OCI-LY7 (cell line): Measurements from ENCODE around the gene NACA2. TPM values are rescaled to one million over a fixed set of nuclear protein-coding genes. Genes with fewer than 3 reads are reported as not detected.
"Not testable (repeated sequence)": the region's sequence is repeated elsewhere in the genome, so short reads cannot be mapped to it uniquely, and the experiment has no call there.

Experiments
- BruUV-seq: library from RNA; stranded (reverse); fragments of 400-500 nt; replicated peaks from 2 replicates; lab custom pipeline; 2021; lab: Mats Ljungman, UMichigan
- CTCF ChIA-PET: fragments of 300-600 bp; sonication (Branson Sonifier 250); formaldehyde crosslinking; loops from one replicate; lab custom pipeline; 2022; ENCODE audit warnings: antibody characterized with exemption; ENCODE audit not compliant: unreplicated experiment; lab: Charles Lee
- POLR2A ChIA-PET: fragments of 300-600 bp; sonication (Branson Sonifier 250); formaldehyde crosslinking; loops from one replicate; lab custom pipeline; 2022; ENCODE audit warnings: antibody characterized with exemption; lab: Charles Lee
- DNase-seq: peaks from one replicate; pipeline ENCODE4 v3.0.0-alpha.2; 2015; ENCODE audit warnings: low spot score
- H2AFZ ChIP-seq: fragments of 200-600 bp; sonication (generic), shearing (Covaris generic); 2 replicates; pipeline ENCODE4 v1.6.1; 2014; ENCODE audit warnings: mild to moderate bottlenecking, antibody characterized with exemption, low read length, moderate library complexity
- H3K27ac ChIP-seq: fragments of 200-600 bp; sonication (generic); 2 replicates; pipeline ENCODE4 v1.5.1; 2014; ENCODE audit warnings: mixed run types, low read depth, mild to moderate bottlenecking, moderate library complexity, low read length, inconsistent platforms; ENCODE audit not compliant: poor library complexity, severe bottlenecking
- H3K36me3 ChIP-seq: fragments of 200-600 bp; sonication (generic); 2 replicates; pipeline ENCODE4 v1.6.1; 2014; ENCODE audit warnings: mild to moderate bottlenecking, antibody characterized with exemption, low read length, moderate library complexity, mixed read lengths; ENCODE audit not compliant: insufficient read depth
- H3K4me1 ChIP-seq: fragments of 200-600 bp; sonication (generic); 2 replicates; pipeline ENCODE4 v1.5.1; 2014; ENCODE audit warnings: mild to moderate bottlenecking, low read length; ENCODE audit not compliant: insufficient read depth, poor library complexity, severe bottlenecking
- H3K4me2 ChIP-seq: fragments of 200-600 bp; sonication (generic); 2 replicates; pipeline ENCODE4 v1.6.1; 2014; ENCODE audit warnings: mild to moderate bottlenecking, low read length
- H3K4me3 ChIP-seq: fragments of 200-600 bp; sonication (generic); 2 replicates; pipeline ENCODE4 v1.5.1; 2014; ENCODE audit warnings: mild to moderate bottlenecking, low read depth, low read length; ENCODE audit not compliant: poor library complexity, severe bottlenecking
- H3K79me2 ChIP-seq: fragments of 200-600 bp; sonication (generic); 2 replicates; pipeline ENCODE4 v1.6.1; 2016; ENCODE audit warnings: low read depth, mild to moderate bottlenecking, low read length, moderate library complexity, mixed read lengths; ENCODE audit not compliant: insufficient read depth
- H3K9me2 ChIP-seq: fragments of 200-600 bp; sonication (generic); 2 replicates; pipeline ENCODE4 v1.6.1; 2016; ENCODE audit warnings: mild to moderate bottlenecking, low read length, mixed read lengths; ENCODE audit not compliant: insufficient read depth
- H3K9me3 ChIP-seq: fragments of 200-600 bp; sonication (generic); 2 replicates; pipeline ENCODE4 v1.6.1; 2014; ENCODE audit warnings: mild to moderate bottlenecking, mixed run types, low read length, mixed read lengths
- H4K20me1 ChIP-seq: fragments of 200-600 bp; sonication (generic); 2 replicates; pipeline ENCODE4 v1.6.1; 2014; ENCODE audit warnings: mild to moderate bottlenecking, antibody characterized with exemption, low read length, moderate library complexity, mixed read lengths; ENCODE audit not compliant: insufficient read depth
- EZH2phosphoT487 ChIP-seq: fragments of 200-600 bp; sonication (generic); IDR thresholded peaks from 2 replicates; pipeline ENCODE4 v1.6.1; 2018; ENCODE audit warnings: low read depth, borderline replicate concordance, mild to moderate bottlenecking, mixed run types, antibody characterized with exemption, low read length, moderate library complexity, mixed read lengths
- intact Hi-C: fragments of 100-400 bp; cut with micrococcal nuclease; formaldehyde crosslinking; loops from one replicate; pipeline ENCODE4 v1.10.0; 2022; ENCODE audit not compliant: unreplicated experiment
- total RNA-seq, 2 experiments: library from RNA; depleted of rRNA in 1 of 2; stranded (reverse); fragments of >200 nt in 1 of 2; shearing (Covaris generic) in 1 of 2; gene quantifications; 2 replicates each; pipeline ENCODE4 v1.2.3, GENCODE V29; 2014 to 2022
- TF ChIP-seq, protein P1 (sequence below): fragments of 200-600 bp; sonication (generic); conservative IDR thresholded peaks from 2 replicates; pipeline ENCODE4 v1.5.1; 2014; ENCODE audit warnings: mild to moderate bottlenecking, antibody characterized with exemption, low read length, moderate library complexity, mixed read lengths

Gene NACA2
- total RNA-seq, 2 experiments from 2014 or later: not detected

DNA sequence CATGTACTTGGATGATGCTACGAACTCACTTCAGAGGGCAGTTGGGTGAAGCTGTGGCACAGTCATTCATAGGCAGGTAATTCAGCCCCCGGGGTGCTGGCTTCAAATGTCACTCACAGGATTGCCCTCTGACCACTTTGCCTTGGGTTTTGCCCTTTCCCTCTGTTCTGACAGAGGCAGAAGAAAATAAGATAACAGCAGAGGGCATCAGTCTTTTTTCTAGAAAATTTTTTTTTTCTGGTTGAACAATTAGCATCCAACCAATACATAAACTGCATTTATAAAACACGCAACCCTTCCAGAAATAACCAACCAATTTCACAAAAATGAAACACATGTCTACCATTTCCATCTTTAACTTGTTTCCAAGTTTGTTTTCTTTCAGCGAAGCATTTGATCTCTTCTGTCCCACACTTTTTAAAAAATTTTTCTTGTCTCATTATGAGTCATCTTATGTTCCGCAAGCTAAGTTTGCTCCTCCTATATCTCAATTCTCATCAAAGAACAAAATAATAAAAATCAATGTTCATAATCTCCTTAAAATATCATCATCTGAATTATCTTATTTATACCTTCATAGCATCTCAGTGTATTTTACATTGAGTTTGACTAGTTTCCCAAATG is 15.6 kb downstream of the NACA2 start:
- Histone ChIP-seq H3K27ac (no peak overlapping the region), H2AFZ (peak overlapping the region; percentile 44), H3K9me3 (peaks cover 8% of the 10 kb centered on the region; the same call in 1 of the 2 replicates), H3K4me1 (no peaks in the 10 kb centered on the region), H3K9me2 (no peaks in the 10 kb centered on the region), H3K4me2 (peak overlapping the region; percentile 18; the same call in 1 of the 2 replicates), H3K36me3 (no peaks in the 10 kb centered on the region), H4K20me1 (no peaks in the 10 kb centered on the region), H3K4me3 (no peak overlapping the region), H3K79me2 (no peaks in the 10 kb centered on the region)
- TF ChIP-seq, protein P1, sequence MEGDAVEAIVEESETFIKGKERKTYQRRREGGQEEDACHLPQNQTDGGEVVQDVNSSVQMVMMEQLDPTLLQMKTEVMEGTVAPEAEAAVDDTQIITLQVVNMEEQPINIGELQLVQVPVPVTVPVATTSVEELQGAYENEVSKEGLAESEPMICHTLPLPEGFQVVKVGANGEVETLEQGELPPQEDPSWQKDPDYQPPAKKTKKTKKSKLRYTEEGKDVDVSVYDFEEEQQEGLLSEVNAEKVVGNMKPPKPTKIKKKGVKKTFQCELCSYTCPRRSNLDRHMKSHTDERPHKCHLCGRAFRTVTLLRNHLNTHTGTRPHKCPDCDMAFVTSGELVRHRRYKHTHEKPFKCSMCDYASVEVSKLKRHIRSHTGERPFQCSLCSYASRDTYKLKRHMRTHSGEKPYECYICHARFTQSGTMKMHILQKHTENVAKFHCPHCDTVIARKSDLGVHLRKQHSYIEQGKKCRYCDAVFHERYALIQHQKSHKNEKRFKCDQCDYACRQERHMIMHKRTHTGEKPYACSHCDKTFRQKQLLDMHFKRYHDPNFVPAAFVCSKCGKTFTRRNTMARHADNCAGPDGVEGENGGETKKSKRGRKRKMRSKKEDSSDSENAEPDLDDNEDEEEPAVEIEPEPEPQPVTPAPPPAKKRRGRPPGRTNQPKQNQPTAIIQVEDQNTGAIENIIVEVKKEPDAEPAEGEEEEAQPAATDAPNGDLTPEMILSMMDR: no peak
- no peak for TF ChIP-seq EZH2phosphoT487
- intact Hi-C loops: loop anchor here (1.0 kb wide), 2 partner anchors 158 to 163 kb away; no protein-coding TSS in a partner anchor
- BruUV-seq: no TSS peak
- DNase-seq: no peak
- ChIA-PET POLR2A (interaction anchor here (0.6 to 1.6 kb wide), 3 partner anchors 9 to 1135 kb away, joined by 4 to 5 read pairs (median 5); no protein-coding TSS in a partner anchor), CTCF (interaction anchor here (1.0 kb wide), 1 partner anchor 163 kb away, joined by 3 read pairs; no protein-coding TSS in a partner anchor)

DNA sequence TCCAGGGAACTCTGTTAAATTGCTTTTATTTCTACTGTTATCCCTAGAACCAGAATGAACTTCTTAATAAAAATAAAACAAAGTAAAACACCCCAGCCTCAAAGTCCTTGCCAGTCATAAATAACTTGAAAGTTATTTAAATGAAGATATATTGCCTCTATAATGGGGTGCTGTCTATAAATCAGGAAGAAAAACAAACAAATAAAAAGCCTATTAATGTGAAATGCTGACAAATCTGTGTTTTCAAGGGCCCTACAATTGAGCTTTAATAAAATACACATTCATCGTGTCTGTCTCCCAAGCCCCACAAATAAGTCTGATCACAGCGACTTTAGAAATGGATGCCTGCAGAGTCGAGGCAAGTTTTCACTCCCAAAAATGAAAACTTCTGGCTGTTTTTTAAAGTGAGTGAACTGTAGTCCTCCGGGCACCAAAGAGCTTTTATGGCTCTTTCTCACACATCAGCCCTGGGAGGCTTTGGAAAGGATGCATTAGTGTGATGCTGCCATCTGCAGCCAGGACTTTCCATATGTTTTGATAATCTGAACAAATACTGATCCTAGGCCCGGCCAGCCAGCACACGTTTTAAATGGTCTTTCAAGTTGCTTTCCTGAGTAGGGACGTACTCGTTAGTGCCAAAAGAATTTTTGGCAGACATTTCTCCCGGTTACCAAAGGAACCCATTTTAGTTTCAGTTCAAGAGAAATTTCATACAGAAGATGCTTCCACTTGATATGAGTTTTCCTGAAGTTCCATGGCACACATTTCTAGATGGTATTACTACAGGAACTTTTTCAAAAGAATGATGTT is 16.3 kb downstream of the NACA2 start:
- no peaks in the 10 kb centered on the region for H3K79me2 ChIP-seq
- peak; percentile 65 for DNase-seq
- peaks cover 8% of the 10 kb centered on the region; the same call in 1 of the 2 replicates for H3K9me3 ChIP-seq
- no peaks in the 10 kb centered on the region for H3K9me2 ChIP-seq
- BruUV-seq: no TSS peak
- no peaks in the 10 kb centered on the region for H4K20me1 ChIP-seq
- ChIA-PET POLR2A (interaction anchor here (0.5 to 1.6 kb wide), 8 partner anchors 7 to 1136 kb away, joined by 3 to 5 read pairs (median 4); no protein-coding TSS in a partner anchor), CTCF (interaction anchor here (0.8 kb wide), 1 partner anchor 18 kb away, joined by 3 read pairs; no protein-coding TSS in a partner anchor)
- no peak overlapping the region for H3K27ac ChIP-seq
- H3K4me1 ChIP-seq: no peaks in the 10 kb centered on the region
- no peaks in the 10 kb centered on the region; the same call in 1 of the 2 replicates for H3K36me3 ChIP-seq
- no peak overlapping the region for H3K4me3 ChIP-seq
- no peak for TF ChIP-seq EZH2phosphoT487
- TF ChIP-seq, protein P1: peak; percentile 73
- peak overlapping the region; percentile 44 for H2AFZ ChIP-seq
- intact Hi-C loops: loop anchor here (1.0 kb wide), 2 partner anchors 157 to 162 kb away; no protein-coding TSS in a partner anchor
- H3K4me2 ChIP-seq: peak overlapping the region; percentile 18; the same call in 1 of the 2 replicates

- DNase-seq, H3K9me2 ChIP-seq, POLR2A ChIA-PET, H3K36me3 ChIP-seq, H3K4me2 ChIP-seq, BruUV-seq, H3K27ac ChIP-seq, H3K79me2 ChIP-seq, H4K20me1 ChIP-seq, CTCF ChIA-PET, intact Hi-C loops, H2AFZ ChIP-seq, H3K4me3 ChIP-seq: not testable (repeated sequence)
- Histone ChIP-seq H3K9me3 (peaks cover 11% of the 10 kb centered on the region; the same call in 1 of the 2 replicates), H3K4me1 (peaks cover 16% of the 10 kb centered on the region)
These were observed 18.5 kb downstream of the NACA2 start for GRCh38 chr17:61572547-61572946.
